Measurements from ENCODE around the gene CTSZ.

CTSZ gene

DNA sequence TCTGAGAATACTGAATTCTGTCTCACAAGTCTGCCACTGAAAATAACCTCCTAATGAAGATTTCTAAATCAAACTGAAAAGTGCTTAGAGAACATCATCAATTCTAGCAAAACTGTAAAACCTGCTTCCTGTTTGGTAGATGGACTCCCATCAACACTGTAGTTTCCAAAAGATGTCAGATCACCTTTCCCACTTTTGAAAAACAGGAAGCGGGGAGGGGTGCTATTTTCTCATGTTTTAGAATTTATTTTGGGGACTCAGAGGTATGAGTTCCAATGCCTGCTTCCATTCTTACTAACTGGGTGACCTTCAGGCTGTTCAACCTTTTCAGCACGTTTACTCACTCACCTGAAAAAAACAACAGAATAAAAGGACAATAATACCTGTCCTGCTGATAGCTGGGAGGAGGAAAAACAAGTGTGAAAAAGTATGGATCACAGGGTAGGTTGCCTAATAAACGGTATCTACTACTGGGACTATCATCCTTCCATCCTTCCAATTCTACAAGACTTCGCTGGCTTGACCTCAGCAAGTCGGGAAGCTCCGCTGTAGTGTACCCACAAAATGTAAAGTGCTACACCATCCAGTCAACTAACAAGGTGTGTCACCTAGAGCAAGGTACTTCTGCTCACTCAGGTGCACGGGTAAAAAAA is 24.0 kb upstream of the CTSZ start:
- no peak for DNase-seq

DNA sequence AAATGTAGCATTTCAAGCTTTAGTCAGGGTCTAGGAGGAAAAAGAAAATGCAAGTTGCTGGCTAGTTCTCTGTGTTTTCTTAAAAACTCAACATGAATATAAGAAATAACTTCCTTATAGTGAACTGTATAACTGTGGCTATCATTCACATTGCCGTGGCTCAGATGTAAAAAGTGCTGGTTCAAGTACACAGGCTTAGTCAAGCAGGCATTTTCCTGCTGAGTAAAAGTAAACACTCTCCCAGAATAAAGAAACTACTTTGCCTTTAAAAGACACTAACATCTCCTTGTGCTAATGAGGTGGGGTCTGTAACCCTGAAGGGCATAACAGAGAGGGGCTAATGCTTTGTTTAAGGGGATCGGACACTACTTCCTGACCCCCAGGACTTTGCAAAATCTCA is 21.8 kb upstream of the CTSZ start:
- DNase-seq, result no peak

DNA sequence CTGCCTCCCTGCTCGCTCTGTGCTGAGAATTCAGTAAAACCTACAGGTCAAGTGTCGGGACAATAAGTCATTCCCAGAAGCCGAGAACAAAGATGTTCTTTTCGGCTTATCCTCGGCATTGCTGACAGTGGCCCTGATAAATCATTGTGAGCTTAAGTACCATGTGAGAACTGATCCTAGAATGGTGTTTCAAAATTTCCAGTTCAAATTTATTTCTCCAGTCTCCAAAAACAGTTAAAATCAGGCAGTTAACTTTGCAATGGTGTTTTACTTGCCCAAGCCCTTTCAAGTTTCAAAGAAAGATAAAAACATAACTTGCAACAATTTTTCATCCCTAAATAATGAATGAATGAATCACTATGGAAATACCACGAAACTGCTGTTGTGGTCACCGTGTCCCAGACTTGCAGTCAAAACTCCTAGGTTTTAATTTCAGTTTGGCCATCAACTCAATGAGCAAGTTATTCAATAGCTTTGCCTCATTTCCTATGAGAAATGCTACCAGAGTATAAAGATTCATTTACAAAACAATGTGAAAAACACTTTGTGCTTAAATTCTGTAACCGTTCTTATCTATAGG is 20.8 kb upstream of the CTSZ start:
- no peak for DNase-seq

DNA sequence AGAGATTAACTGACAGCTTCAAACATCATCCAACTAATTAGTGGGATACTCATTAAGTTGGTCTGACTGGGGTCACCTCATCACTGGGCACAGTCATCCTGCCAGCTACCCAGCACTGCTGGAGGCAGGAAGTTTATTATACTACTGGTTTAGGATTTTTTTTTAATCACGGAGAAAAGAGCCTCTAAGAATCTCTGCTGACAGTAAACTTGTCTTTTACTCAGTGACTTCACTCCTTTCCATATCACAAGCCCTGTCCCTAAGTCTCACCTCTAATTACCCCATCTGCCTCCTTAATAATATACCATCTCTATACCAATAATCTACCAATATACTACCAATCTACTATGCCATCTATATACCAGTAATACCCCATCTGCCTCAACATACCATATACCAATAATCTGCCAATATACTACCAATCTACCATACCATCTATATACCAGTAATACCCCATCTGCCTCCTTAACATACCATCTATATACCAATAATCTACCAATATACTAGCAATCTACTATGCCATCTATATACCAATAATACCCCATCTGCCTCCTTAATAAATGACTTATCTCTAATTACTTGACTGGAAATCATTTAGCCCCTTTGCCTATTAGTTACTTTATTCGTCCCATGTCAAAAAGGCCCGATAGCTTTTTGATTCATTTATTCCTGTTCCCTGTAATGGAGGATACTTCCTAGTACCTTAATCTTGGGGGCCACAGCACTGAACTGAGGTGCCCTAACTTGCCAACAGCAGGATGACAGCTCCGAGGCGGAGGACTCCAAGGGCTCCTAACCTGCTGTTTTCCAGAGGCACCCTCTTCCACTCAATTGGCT is 20.1 kb upstream of the CTSZ start:
- no peak for DNase-seq

DNA sequence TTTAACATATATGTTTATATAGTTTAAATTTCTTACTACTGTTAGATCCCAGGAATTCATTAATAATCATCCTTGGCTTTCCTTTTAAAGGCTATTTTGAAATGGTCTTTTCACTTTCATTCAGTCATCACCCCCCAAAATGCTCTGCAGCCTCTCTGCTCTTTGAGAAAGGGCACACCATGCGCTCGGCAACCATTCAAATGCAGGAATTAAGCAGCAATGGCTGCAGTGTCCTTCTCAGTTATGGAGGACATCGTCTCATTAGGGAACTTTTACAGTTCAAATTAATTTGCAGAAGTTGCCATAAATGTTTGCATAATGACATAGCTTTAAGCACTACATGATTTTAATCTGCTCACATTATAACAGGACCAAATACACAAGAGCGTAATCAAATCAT is 18.5 kb upstream of the CTSZ start:
- DNase-seq, result no peak

DNA sequence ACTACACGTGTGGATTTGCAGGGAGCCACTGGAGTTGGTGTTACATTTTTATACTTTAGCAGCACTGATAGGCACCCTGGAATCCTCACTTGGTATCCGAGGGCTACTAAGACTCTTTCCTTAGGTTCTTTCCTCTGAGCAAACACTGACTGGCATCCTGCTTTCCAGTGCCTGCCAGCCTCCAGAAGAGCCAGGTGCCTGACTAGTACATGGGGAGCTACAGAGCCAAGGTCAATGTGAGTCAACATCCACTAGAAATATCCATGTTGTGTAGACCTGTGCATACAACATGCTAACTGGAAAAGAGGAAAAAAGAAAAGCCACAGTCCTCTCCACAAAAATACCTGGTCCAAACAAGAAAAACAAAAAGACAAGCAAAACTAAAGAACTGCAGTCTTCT is 18.0 kb upstream of the CTSZ start:
- DNase-seq, result no peak

DNA sequence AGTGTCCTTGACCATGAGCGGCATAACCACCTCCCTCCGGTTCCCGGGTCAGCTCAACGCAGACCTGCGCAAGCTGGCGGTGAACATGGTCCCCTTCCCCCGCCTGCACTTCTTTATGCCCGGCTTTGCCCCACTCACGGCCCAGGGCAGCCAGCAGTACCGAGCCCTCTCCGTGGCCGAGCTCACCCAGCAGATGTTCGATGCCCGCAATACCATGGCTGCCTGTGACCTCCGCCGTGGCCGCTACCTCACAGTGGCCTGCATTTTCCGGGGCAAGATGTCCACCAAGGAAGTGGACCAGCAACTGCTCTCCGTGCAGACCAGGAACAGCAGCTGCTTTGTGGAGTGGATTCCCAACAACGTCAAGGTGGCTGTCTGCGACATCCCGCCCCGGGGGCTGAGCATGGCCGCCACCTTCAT is 17.1 kb upstream of the CTSZ start:
- DNase-seq, result no peak

DNA sequence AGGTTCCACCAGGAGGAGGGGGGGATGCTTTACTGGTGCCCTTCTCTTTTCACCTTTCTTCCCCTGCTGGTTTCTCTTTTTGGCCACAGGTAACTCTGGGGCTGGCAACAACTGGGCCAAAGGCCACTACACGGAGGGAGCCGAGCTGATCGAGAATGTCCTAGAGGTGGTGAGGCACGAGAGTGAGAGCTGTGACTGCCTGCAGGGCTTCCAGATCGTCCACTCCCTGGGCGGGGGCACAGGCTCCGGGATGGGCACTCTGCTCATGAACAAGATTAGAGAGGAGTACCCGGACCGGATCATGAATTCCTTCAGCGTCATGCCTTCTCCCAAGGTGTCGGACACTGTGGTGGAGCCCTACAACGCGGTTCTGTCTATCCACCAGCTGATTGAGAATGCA is 16.6 kb upstream of the CTSZ start:
- DNase-seq, result no peak

DNA sequence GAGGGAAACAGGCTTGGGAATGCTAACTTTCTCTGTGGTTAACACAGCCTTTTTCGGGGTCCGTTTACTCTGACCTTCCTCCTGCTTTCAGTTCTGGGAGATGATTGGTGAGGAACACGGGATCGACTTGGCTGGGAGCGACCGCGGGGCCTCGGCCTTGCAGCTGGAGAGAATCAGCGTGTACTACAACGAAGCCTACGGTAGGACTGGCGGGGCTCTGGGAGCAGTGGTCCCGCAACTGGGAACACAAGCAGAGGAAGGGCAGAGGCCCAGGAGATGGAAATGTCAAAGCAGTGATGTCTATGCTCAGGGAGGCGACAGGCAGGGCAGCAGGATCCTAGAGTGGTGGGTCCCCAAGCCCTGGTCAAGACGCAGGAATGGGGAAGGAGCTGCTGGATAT is 15.7 kb upstream of the CTSZ start:
- DNase-seq, result no peak

DNA sequence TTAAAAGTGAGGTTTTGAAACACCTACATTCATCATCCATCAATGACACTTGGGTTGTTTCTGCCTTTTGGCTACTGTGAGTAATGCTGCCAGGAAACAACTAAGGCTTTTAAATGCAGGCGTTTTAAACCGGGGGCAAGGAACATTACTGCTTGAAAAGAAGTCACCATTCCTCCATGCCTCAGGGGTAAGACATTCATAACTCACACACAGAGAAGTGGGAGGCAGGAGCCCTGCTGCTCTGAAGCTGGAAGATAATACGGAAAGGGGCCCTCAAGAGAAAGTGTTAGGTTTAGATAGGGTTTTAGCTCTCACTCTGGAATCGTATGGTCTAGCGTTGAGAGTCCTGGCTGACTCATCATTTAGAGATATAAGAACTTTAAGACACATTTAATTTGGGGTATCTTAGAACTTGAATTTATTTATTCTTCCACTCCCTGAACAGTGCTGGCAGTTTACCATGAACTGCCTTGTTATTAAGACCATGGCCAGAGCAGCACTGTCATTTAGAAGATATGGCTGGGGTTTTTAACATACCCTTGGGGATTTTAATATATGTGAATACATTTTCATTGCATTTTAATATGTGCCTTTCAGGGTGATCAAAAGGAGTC is 14.0 kb upstream of the CTSZ start:
- DNase-seq, result no peak

DNA sequence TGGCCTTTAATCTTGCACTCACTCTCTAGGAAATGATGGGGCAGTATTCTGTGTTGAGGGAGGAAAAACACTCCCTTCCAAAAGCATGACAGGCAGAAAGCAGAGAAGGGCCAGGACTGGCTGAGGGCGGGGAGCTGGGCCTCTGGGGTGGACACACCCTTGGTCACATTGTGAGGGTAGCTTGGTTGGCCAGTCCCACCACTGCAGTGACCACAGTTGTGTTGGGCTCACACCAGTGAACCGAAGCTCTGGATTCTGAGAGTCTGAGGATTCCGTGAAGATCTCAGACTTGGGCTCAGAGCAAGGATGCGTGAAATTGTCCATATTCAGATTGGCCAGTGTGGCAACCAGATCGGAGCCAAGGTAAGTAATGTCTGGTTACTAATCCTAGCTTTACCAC is 12.2 kb upstream of the CTSZ start, which contains the start of gene TUBB1:
Gene TUBB1 (plus strand): TSS at position 213 of the 400 bp plus-strand sequence. CDS start 94 bp downstream, at position 307.
- DNase-seq, result no peak

DNA sequence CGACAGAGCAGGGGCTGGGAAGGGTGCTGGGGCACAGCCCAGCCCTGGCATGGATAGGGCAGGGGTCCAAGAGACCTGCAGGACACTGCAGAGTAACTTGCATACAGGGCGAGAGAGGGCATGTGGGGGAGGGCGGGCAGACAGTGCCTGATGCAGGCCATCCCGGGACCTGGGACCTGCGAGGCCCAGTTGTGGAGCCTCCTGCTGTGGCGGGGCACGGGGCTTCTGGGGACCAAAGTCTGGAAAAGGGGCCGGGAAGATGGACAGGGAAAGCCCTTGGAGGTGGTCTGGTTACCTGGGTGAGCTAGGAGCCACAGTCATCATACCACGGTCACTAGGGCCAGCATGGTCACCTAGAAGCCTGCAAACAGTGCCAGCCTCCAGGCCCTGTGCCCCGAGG is 11.8 kb upstream of the CTSZ start:
- no peak for DNase-seq

DNA sequence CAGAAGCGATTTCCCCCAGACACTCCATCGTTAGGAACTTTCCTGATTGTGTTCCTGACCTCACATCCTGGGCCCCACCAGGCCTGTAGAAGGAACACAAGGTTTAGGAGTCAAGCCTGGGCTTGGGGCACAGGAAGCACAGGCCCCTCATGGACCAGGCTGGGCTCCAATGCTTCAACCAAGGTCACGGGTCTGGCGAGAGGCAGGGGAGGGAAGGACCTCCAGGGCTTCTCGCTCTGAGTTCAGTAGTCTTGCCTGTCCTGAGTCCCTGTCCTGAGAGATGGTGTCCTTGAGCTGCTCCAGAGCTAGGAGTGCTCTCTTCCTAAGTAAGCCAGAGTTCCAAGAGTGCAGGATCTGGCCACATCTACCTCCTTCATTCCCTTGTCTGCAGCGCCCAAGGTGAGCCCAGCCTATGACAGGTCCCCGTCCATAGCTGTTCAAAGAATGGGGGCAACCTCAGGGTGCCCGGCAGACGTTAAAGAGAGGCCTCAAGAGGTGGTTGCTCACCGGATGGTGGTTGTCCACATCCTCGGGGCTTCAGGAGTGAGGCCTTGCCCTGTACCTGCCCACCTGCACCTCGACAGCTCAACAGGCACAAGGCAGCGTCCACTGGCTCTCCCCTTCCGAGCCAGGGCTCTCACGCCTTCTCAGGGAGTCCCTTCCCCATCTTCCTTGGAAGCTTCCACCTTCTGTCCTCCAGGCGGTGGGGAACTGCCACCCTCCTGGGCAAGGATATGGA is 10.6 kb upstream of the CTSZ start:
- no peak for DNase-seq

DNA sequence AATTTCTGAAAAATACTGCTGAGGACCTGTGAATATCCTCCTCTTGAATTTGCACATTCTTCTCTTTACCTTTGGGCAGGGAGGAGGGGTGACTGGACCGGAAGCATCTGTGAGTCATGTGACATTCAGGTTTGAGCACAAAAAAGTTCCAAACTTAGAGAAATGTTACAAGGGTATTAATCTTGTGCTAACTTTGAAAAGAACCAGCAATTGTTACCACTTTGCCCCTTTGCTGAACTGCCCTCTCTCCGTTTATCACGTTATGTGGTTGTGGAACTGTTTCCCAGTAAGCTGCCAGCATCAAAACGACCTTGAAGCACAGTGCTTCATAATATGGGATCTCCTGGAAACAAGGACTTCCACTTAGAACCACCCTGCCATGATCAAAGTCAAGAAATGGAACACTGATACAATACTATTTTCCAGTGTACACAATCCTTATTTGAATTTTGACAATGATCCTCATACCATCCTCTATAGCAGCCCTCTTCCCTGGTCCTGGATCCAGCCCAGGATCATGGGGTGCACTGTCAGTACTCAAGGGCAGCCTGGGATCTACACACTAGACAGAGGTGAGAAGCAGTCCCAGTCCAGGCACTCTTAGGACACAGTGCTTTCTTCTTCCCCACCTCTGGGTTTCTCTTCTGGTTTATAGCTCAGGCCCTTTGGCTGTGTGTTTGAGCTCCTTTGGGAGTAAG is 9.9 kb upstream of the CTSZ start:
- no peak for DNase-seq

DNA sequence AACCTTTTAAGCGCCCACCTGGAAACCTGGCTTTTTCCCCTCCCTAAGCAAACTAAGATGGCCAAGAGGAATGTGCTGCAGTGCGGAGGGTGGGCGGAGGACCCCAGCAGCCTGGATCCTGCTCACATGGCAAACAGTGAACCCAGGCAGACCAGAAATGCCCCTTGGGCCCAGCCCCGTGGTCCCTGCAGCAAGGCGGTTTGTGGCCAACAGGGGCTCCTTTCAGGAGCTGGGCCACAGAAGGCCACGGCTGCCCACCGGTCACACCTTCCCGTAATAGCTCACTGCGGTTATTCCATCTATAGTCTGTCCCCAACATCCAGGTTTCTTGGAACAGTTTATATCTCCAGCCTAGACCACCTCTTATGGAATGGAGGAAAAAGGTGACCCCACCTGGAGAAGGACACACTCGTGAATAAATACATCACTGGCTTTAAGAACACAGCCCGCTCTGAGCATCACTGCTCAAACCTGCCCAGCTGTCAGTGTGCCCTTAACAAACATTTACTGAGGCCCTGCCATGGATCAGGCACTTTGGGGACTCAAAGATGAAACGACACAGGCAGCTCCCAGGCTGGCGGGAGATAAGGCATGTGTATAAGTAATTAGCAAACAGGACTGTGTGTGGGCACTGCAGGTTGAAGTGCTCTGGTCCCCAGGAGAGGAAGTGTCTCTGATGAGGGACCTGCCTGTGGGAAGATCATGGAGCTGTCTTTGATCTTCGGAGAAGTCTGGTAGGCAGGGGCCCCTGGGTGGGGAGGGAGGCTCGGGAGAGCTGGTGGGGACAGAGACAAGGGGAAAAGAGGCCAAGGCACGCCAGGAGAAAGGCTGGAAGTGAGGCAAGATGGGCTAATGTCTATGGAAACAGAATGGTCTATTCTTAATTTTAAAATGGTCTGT is 9.0 kb upstream of the CTSZ start:
- DNase-seq, result no peak

DNA sequence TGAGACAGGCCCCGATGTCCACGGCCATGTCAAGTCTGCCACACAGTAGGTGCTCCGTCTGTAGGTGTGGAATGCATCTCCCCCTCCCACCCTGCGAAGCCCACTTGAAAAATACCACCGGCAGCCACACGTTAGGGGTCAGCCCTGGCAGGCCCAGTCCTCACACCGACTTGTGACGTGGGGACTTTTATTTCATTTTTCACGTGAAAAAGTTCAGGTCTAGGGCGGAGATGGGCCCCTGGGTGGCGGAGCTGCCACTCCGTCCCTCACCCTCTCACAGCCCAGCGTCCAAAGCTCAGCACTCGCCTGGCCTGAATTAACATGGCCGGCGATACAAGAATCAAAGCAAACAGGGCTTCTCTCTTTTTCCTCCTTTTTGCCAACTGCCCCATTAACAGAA is 8.4 kb upstream of the CTSZ start:
- no peak for DNase-seq

DNA sequence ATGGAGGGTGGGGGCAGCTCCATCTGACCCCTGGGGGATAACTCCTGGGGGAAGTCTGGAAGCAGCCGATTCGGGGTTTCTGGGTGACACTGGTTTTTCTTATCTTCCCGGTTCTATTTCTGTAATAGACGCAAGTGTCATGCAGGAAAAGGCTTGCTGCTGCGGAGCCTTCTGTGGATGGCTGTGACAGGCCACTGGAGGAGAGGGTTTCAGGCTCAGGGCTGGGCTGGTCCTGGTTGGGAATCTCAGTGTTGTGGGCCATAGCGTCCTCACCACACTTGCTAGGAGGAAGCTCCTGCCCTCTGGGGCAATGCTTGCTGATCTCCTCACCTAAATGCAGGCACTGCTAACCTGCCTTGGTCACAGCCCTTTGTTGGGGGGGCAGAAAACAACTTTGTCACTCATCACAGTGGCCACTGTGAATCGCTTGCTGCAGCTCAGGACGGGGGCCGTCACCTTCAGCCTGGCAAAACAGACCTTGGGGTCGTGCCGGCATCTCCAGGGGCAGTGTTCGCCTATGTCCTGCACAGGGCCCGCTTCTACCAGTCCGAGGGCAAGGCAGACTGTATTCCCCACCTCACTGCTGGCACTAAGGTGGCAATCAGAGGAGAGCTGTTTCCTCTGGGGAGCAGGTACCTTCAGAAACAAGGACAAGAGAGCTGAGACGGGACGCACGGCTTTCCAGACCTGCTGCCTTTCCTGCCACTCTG is 7.8 kb upstream of the CTSZ start:
- DNase-seq, result no peak

DNA sequence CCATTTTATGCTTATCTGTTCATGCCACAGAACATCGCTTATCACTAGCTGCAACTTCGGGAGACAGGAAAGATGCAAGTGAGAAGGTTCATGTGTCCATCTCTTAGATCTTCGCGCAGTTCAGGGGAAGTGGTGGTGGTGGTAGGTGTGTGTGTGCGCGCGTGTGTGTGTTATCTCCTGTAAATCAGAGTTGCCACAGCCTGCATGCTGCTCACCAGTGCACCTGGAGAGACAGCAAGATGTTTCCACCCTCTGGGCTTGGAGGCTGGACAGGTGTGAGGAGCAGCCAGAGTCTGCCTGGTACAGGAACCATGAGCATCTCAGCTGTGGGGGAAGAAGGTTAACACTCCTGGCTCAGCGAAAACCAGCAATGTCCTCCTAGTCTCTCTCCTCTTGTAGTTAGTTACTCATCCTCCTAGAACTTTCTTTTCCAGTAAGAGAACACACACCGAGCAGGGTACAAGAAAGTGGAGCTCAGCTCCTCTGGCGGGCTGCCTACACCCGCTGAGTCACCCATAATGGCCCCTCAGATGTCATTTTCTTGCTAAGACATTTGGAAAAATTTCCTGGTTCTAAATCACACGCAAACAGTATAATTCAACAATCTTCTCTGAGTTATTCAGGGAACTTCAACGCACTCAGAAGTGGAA is 7.0 kb upstream of the CTSZ start:
- DNase-seq, result no peak

DNA sequence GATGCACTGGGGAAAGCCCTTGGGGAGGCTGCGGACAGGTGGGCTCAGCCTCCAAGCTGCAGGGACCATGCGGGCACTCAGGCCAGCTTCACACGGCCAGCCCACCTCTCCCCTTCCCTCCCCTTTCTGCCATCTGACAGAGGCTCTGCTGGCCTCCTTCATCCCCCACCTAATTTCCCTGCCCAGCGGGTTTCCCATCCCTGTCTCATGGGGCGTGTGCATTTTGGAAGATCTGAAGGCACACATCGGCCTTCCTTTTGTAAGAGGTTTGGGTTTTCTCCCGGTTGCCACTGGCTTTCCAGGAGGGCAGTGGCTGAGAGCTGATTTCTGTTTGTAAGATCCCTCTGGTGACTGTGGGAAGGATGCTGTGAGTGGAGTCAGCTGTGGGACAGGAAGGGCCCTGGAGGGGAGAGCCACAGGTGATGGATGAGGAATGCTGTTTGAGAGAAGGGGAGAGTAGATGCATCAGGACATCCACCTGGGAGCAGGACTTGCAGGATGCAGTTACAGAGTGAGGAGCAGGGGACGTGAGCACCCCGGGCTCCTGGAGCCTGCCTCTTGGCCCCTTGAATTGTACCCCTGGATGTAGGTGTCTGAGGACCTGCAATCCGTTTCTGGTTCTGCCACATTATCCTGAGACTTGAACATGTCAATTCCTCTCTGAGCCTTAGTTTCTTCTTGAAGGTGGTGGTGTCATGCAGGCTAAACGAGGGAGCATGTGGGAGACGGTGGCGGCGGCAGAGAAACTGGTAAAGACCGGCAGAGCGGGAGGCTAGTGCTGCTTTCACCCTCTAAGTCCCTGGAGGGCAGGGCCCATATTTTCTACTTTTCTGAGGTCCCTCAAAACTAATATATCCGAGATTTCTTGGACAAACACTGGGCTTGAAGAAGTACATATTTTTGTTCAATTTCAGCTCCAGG is 6.2 kb upstream of the CTSZ start:
- DNase-seq, result no peak
